ENCODE measurements around the gene MYNN.

MYNN gene

GRCh38 chr3:169836078-169836941, 63.1 kb downstream of the MYNN start:
- H3K9me3 Mint-ChIP-seq (ENCODE audit: low read depth) = no peaks in the 10 kb centered on the region

GRCh38 chr3:169836942-169837275, 63.7 kb downstream of the MYNN start:
- Mint-ChIP-seq H3K9me3 (ENCODE audit: low read depth) (no peaks in the 10 kb centered on the region), H3K4me1 (ENCODE audit: low read depth) (no peaks in the 10 kb centered on the region), H3K4me3 (no peak overlapping the region), H3K27ac (no peak overlapping the region), H3K27me3 (peaks cover 3% of the 10 kb centered on the region), H3K36me3 (no peaks in the 10 kb centered on the region)

More at GRCh38 chr3:169836078-169836941, 63.1 kb downstream of the MYNN start:
- H3K4me3 Mint-ChIP-seq = no peak overlapping the region
- no peak overlapping the region for H3K27ac Mint-ChIP-seq
- H3K36me3 Mint-ChIP-seq = no peaks in the 10 kb centered on the region
- H3K27me3 Mint-ChIP-seq = peaks cover 3% of the 10 kb centered on the region
- H3K4me1 Mint-ChIP-seq (ENCODE audit: low read depth) = no peaks in the 10 kb centered on the region

GRCh38 chr3:169838511-169839030, 65.4 kb downstream of the MYNN start:
- Mint-ChIP-seq H3K4me1 (ENCODE audit: low read depth) (no peaks in the 10 kb centered on the region), H3K27me3 (peaks cover 3% of the 10 kb centered on the region), H3K4me3 (no peak overlapping the region), H3K36me3 (no peaks in the 10 kb centered on the region), H3K9me3 (ENCODE audit: low read depth) (no peaks in the 10 kb centered on the region), H3K27ac (no peak overlapping the region)
